KMS-11 (cell line): ENCODE measurements around the gene AOC1.

Source experiments
- H2AFZ ChIP-seq: fragments of 200-600 bp; sonication (generic); 2 replicates; pipeline ENCODE4 v1.6.1; 2016; ENCODE audit warnings: antibody characterized with exemption, mixed run types, low read depth
- H3K27ac ChIP-seq: fragments of 200-600 bp; sonication (generic); 2 replicates; pipeline ENCODE4 v1.6.1; 2016; ENCODE audit warnings: mild to moderate bottlenecking, mixed run types
- H3K27me3 ChIP-seq: fragments of 200-600 bp; sonication (generic); 2 replicates; pipeline ENCODE4 v1.6.1; 2017; ENCODE audit warnings: mild to moderate bottlenecking, low read depth, mixed run types, moderate library complexity; ENCODE audit not compliant: insufficient read depth
- H3K36me3 ChIP-seq: fragments of 200-600 bp; sonication (generic); 2 replicates; pipeline ENCODE4 v1.6.1; 2017; ENCODE audit warnings: mild to moderate bottlenecking, mixed run types; ENCODE audit not compliant: insufficient read depth
- H3K4me1 ChIP-seq: fragments of 200-600 bp; sonication (generic); 2 replicates; pipeline ENCODE4 v1.6.1; 2016; ENCODE audit warnings: mild to moderate bottlenecking, low read depth, mixed run types; ENCODE audit not compliant: poor library complexity, severe bottlenecking
- H3K4me2 ChIP-seq: fragments of 200-600 bp; sonication (generic); 2 replicates; pipeline ENCODE4 v1.7.0; 2016; ENCODE audit warnings: mild to moderate bottlenecking, mixed run types
- H3K4me3 ChIP-seq: fragments of 200-600 bp; sonication (generic); IDR thresholded peaks from 2 replicates; pipeline ENCODE4 v1.6.1; 2017; ENCODE audit warnings: low read depth, low read length, mixed read lengths; ENCODE audit not compliant: insufficient read depth
- H3K79me2 ChIP-seq: fragments of 200-600 bp; sonication (generic); 2 replicates; pipeline ENCODE4 v1.6.1; 2016; ENCODE audit warnings: low read depth, mixed run types; ENCODE audit not compliant: insufficient read depth
- H3K9ac ChIP-seq: fragments of 200-600 bp; sonication (generic); 2 replicates; pipeline ENCODE4 v1.6.1; 2016; ENCODE audit warnings: mild to moderate bottlenecking, mixed run types
- H4K20me1 ChIP-seq: fragments of 200-600 bp; sonication (generic); 2 replicates; pipeline ENCODE4 v1.6.1; 2016; ENCODE audit warnings: mild to moderate bottlenecking, mixed run types; ENCODE audit not compliant: insufficient read depth
- CTCF ChIP-seq: fragments of 200-600 bp; sonication (generic); conservative IDR thresholded peaks from 2 replicates; pipeline ENCODE4 v1.6.1; 2017; ENCODE audit warnings: low read depth, mild to moderate bottlenecking, antibody characterized with exemption, low read length, moderate library complexity, mixed read lengths

Gene AOC1

GRCh38 chr7:150877536-150877935 is 25.2 kb downstream of the AOC1 start:
- no peak overlapping the region for H3K27ac ChIP-seq
- no peaks in the 10 kb centered on the region for H3K4me1 ChIP-seq
- no peaks in the 10 kb centered on the region for H3K27me3 ChIP-seq
- H3K79me2 ChIP-seq, result no peaks in the 10 kb centered on the region
- H3K4me2 ChIP-seq, result no peak overlapping the region
- no peak overlapping the region for H2AFZ ChIP-seq
- no peak for TF ChIP-seq CTCF
- H3K4me3 ChIP-seq, result no peak overlapping the region
- no peaks in the 10 kb centered on the region for H4K20me1 ChIP-seq
- H3K36me3 ChIP-seq, result no peaks in the 10 kb centered on the region
- H3K9ac ChIP-seq, result no peak overlapping the region

- Histone ChIP-seq H3K79me2 (no peaks in the 10 kb centered on the region), H3K9ac (no peak overlapping the region), H3K27me3 (no peaks in the 10 kb centered on the region), H3K4me3 (no peak overlapping the region), H4K20me1 (no peaks in the 10 kb centered on the region), H3K36me3 (no peaks in the 10 kb centered on the region), H2AFZ (no peak overlapping the region), H3K4me2 (no peak overlapping the region), H3K4me1 (no peaks in the 10 kb centered on the region), H3K27ac (no peak overlapping the region)
- no peak for TF ChIP-seq CTCF
Measured at GRCh38 chr7:150879345-150879744, 27.0 kb downstream of the AOC1 start.

- Histone ChIP-seq H3K36me3 (no peaks in the 10 kb centered on the region), H4K20me1 (no peaks in the 10 kb centered on the region)
- no peak for TF ChIP-seq CTCF
Measured at GRCh38 chr7:150881189-150881588, 28.9 kb downstream of the AOC1 start.

GRCh38 chr7:150890853-150891584 is 38.7 kb downstream of the AOC1 start:
- H3K36me3 ChIP-seq, result no peaks in the 10 kb centered on the region
- no peak for TF ChIP-seq CTCF

More at GRCh38 chr7:150881189-150881588, 28.9 kb downstream of the AOC1 start:
- no peak overlapping the region for H3K4me2 ChIP-seq
- H3K27ac ChIP-seq, result no peak overlapping the region
- no peak overlapping the region for H3K9ac ChIP-seq
- no peak overlapping the region for H3K4me3 ChIP-seq
- no peaks in the 10 kb centered on the region for H3K79me2 ChIP-seq
- no peaks in the 10 kb centered on the region for H3K4me1 ChIP-seq
- H2AFZ ChIP-seq, result no peak overlapping the region
- H3K27me3 ChIP-seq, result no peaks in the 10 kb centered on the region

More at GRCh38 chr7:150890853-150891584, 38.7 kb downstream of the AOC1 start:
- H3K27me3 ChIP-seq, result no peaks in the 10 kb centered on the region
- no peak overlapping the region for H3K27ac ChIP-seq
- no peaks in the 10 kb centered on the region for H4K20me1 ChIP-seq
- H3K79me2 ChIP-seq, result no peaks in the 10 kb centered on the region
- no peak overlapping the region for H2AFZ ChIP-seq
- H3K4me2 ChIP-seq, result no peak overlapping the region
- H3K9ac ChIP-seq, result no peak overlapping the region
- H3K4me1 ChIP-seq, result no peaks in the 10 kb centered on the region
- H3K4me3 ChIP-seq, result no peak overlapping the region
